K562 (cell line): ENCODE results near the gene MRPL28. TPM values are rescaled to one million over a fixed set of nuclear protein-coding genes. Genes with fewer than 3 reads are reported as not detected.
A peak's percentile ranks its signal among the peaks of the same experiment; 100 is the strongest.

ENCODE experiments used
- C11orf30 ChIP-seq: fragments of 450-650 bp; IDR thresholded peaks from 2 replicates; pipeline ENCODE4 v1.6.1; 2016; ENCODE audit warnings: low read depth, mild to moderate bottlenecking
- CEBPG ChIP-seq, 3 experiments: fragments of 200-800 bp in 1 of 3; sonication (Bioruptor generic) in 1 of 3; sonication (generic) in 1 of 3; formaldehyde crosslinking in 1 of 3; IDR thresholded peaks in 2 of 3; conservative IDR thresholded peaks in 1 of 3; 2 replicates each; pipeline versions ENCODE4 v1.6.1 to v1.8.0; 2016 to 2022; ENCODE audit warnings: missing compliant biosample characterization in 2 of 3, missing genetic modification characterization in 2 of 3, mild to moderate bottlenecking in 1 of 3, missing genetic modification reagents in 1 of 3
- NONO ChIP-seq, 2 experiments: fragments of 200-400 bp in 1 of 2; fragments of 450-650 bp in 1 of 2; formaldehyde crosslinking in 1 of 2; IDR thresholded peaks; 2 replicates each; pipeline ENCODE4 v1.6.1; 2017; ENCODE audit warnings: low read depth in 2 of 2, mild to moderate bottlenecking in 2 of 2, moderate library complexity in 2 of 2, low read length in 1 of 2
- NR2C1 ChIP-seq, 2 experiments: fragments of 450-650 bp; IDR thresholded peaks; 2 replicates each; pipeline ENCODE4 v1.6.1; 2017; ENCODE audit warnings: mild to moderate bottlenecking in 2 of 2, antibody characterized with exemption in 1 of 2, inconsistent platforms in 1 of 2, missing compliant biosample characterization in 1 of 2, missing genetic modification characterization in 1 of 2
- STAT5B ChIP-seq: fragments of 250-450 bp; sonication (Bioruptor Pico); IDR thresholded peaks from 2 replicates; pipeline ENCODE4 v1.8.0; 2021; ENCODE audit warnings: mild to moderate bottlenecking, inconsistent platforms
- TEAD1 ChIP-seq, 2 experiments: fragments of 450-650 bp in 1 of 2; sonication (generic) in 1 of 2; formaldehyde crosslinking; IDR thresholded peaks; 2 replicates each; pipeline versions ENCODE4 v1.4.0 to v1.8.0; 2020 to 2022; ENCODE audit warnings: mild to moderate bottlenecking in 2 of 2, missing genetic modification reagents in 1 of 2
- TEAD2 ChIP-seq: fragments of 450-650 bp; IDR thresholded peaks from 2 replicates; pipeline ENCODE4 v1.6.1; 2016; ENCODE audit warnings: missing genetic modification characterization, control low read depth, missing compliant biosample characterization
- ZNF134 ChIP-seq: fragments of 250-450 bp; sonication (Bioruptor Pico); conservative IDR thresholded peaks from 2 replicates; pipeline ENCODE4 v1.4.0; 2020
- ZNF232 ChIP-seq: sonication (generic); formaldehyde crosslinking; IDR thresholded peaks from 2 replicates; pipeline ENCODE4 v1.8.0; 2022; ENCODE audit warnings: mild to moderate bottlenecking, missing genetic modification reagents
- polyA plus RNA-seq, 8 experiments: library from polyadenylated mRNA; depleted of rRNA in 4 of 8; stranded (reverse) in 5 of 8; unstranded in 3 of 8; fragments of >200 nt; fragmentation: Nextera tagmentation in 2 of 8; fragmentation: Illumina TruSeq in 1 of 8; extraction: Ambion mirVana in 2 of 8; extraction: Trizol in 1 of 8; gene quantifications; 2 replicates each; pipeline versions ENCODE4 v1.2.1 to v1.2.3, GENCODE V29; 2011 to 2014; ENCODE audit warnings: inconsistent platforms in 1 of 8, missing spikeins in 1 of 8
- total RNA-seq, 7 experiments: library from RNA; depleted of rRNA in 6 of 7; stranded (reverse); fragments of >200 nt in 6 of 7; fragmentation: Illumina TruSeq in 2 of 7; extraction: Trizol in 2 of 7; gene quantifications; 2 replicates each; pipeline versions ENCODE4 v1.2.1 to v1.2.3, GENCODE V29; 2011 to 2021; ENCODE audit warnings: low replicate concordance in 1 of 7
- TF ChIP-seq, protein P1 (sequence below): sonication (generic); formaldehyde crosslinking; IDR thresholded peaks from 2 replicates; pipeline ENCODE4 v1.8.1; 2023; ENCODE audit warnings: missing genetic modification reagents, mild to moderate bottlenecking, borderline replicate concordance
- TF ChIP-seq, protein P2 (sequence below), 2 experiments: fragments of 450-650 bp; IDR thresholded peaks; 2 replicates each; pipeline ENCODE4 v1.6.1; 2016; ENCODE audit warnings: mild to moderate bottlenecking in 2 of 2, borderline replicate concordance in 1 of 2, low read depth in 1 of 2, moderate library complexity in 1 of 2

The MRPL28 gene
- total and polyA plus RNA-seq, 9 of the 15 experiments (the other 6 are each of a cell fraction or from before 2014, with no cell fraction given) = 2.5 to 323 (median 175) TPM

DNA sequence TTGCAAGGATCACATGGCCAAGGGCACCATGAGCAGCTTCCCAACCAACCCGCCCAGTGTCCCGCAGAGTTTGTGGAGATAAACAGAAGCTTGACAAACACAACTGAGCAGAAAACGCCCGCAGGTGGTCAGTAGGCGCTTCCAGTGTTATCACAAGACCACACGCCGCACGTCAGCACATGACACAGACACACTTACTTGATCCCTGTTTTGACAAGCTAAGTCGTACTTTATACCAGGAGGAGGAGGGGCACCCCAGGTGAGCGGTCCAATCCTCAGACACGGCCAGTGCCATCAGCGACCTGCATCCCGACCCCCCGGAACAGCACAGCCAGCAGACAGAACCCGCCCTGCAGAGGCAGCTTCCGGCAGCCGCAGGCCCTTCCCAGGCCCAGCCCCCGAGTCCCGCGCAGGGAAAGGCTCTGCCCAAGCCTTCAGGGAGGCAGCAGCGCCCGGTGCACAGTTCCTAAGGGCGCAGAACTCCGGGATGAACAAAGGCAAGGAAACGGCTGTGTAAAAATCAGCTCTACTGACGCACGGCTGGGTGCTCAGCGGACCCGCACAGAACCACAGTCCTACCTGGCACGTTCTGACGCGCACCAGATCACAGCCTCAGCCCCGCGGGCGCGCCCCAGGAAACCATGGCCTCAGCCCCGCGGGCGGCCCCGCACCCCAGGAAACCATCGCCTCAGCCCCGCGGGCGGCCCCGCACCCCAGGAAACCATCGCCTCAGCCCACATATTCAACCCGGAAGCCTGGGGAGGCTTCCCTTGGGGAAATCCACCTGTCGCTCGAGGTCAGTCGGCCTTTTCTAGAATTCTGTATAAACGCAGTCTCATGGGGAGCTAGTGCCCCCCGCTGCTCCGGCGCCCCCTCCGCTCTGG is 45.6 kb downstream of the MRPL28 start (continued):
- TF ChIP-seq, protein P1, sequence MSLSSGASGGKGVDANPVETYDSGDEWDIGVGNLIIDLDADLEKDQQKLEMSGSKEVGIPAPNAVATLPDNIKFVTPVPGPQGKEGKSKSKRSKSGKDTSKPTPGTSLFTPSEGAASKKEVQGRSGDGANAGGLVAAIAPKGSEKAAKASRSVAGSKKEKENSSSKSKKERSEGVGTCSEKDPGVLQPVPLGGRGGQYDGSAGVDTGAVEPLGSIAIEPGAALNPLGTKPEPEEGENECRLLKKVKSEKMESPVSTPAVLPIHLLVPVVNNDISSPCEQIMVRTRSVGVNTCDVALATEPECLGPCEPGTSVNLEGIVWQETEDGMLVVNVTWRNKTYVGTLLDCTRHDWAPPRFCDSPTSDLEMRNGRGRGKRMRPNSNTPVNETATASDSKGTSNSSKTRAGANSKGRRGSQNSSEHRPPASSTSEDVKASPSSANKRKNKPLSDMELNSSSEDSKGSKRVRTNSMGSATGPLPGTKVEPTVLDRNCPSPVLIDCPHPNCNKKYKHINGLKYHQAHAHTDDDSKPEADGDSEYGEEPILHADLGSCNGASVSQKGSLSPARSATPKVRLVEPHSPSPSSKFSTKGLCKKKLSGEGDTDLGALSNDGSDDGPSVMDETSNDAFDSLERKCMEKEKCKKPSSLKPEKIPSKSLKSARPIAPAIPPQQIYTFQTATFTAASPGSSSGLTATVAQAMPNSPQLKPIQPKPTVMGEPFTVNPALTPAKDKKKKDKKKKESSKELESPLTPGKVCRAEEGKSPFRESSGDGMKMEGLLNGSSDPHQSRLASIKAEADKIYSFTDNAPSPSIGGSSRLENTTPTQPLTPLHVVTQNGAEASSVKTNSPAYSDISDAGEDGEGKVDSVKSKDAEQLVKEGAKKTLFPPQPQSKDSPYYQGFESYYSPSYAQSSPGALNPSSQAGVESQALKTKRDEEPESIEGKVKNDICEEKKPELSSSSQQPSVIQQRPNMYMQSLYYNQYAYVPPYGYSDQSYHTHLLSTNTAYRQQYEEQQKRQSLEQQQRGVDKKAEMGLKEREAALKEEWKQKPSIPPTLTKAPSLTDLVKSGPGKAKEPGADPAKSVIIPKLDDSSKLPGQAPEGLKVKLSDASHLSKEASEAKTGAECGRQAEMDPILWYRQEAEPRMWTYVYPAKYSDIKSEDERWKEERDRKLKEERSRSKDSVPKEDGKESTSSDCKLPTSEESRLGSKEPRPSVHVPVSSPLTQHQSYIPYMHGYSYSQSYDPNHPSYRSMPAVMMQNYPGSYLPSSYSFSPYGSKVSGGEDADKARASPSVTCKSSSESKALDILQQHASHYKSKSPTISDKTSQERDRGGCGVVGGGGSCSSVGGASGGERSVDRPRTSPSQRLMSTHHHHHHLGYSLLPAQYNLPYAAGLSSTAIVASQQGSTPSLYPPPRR (CRISPR knock-in tag) = no peak
- no peak for TF ChIP-seq ZNF232 (CRISPR knock-in tag)
- TF ChIP-seq ZNF134 = no peak
- no peak for TF ChIP-seq TEAD2 (tag)
- TF ChIP-seq STAT5B (CRISPR knock-in tag) = no peak
- no peak for TF ChIP-seq CEBPG (CRISPR knock-in tag; IDR thresholded peaks at IDR 0.05)
- no peak for TF ChIP-seq CEBPG (tag; conservative IDR thresholded peaks at IDR 0.05 in 1 of 2, IDR thresholded peaks at IDR 0.05 in 1 of 2)
- no peak for TF ChIP-seq TEAD1 (CRISPR knock-in tag; IDR thresholded peaks at IDR 0.05)
- TF ChIP-seq NONO (IDR thresholded peaks at IDR 0.05; ENCODE audit: low read depth in 2 of 2, low read length in 1 of 2) = peak in 1 of 2 experiments; percentile 30; a peak in 1 of 4 replicates
- TF ChIP-seq, protein P2, sequence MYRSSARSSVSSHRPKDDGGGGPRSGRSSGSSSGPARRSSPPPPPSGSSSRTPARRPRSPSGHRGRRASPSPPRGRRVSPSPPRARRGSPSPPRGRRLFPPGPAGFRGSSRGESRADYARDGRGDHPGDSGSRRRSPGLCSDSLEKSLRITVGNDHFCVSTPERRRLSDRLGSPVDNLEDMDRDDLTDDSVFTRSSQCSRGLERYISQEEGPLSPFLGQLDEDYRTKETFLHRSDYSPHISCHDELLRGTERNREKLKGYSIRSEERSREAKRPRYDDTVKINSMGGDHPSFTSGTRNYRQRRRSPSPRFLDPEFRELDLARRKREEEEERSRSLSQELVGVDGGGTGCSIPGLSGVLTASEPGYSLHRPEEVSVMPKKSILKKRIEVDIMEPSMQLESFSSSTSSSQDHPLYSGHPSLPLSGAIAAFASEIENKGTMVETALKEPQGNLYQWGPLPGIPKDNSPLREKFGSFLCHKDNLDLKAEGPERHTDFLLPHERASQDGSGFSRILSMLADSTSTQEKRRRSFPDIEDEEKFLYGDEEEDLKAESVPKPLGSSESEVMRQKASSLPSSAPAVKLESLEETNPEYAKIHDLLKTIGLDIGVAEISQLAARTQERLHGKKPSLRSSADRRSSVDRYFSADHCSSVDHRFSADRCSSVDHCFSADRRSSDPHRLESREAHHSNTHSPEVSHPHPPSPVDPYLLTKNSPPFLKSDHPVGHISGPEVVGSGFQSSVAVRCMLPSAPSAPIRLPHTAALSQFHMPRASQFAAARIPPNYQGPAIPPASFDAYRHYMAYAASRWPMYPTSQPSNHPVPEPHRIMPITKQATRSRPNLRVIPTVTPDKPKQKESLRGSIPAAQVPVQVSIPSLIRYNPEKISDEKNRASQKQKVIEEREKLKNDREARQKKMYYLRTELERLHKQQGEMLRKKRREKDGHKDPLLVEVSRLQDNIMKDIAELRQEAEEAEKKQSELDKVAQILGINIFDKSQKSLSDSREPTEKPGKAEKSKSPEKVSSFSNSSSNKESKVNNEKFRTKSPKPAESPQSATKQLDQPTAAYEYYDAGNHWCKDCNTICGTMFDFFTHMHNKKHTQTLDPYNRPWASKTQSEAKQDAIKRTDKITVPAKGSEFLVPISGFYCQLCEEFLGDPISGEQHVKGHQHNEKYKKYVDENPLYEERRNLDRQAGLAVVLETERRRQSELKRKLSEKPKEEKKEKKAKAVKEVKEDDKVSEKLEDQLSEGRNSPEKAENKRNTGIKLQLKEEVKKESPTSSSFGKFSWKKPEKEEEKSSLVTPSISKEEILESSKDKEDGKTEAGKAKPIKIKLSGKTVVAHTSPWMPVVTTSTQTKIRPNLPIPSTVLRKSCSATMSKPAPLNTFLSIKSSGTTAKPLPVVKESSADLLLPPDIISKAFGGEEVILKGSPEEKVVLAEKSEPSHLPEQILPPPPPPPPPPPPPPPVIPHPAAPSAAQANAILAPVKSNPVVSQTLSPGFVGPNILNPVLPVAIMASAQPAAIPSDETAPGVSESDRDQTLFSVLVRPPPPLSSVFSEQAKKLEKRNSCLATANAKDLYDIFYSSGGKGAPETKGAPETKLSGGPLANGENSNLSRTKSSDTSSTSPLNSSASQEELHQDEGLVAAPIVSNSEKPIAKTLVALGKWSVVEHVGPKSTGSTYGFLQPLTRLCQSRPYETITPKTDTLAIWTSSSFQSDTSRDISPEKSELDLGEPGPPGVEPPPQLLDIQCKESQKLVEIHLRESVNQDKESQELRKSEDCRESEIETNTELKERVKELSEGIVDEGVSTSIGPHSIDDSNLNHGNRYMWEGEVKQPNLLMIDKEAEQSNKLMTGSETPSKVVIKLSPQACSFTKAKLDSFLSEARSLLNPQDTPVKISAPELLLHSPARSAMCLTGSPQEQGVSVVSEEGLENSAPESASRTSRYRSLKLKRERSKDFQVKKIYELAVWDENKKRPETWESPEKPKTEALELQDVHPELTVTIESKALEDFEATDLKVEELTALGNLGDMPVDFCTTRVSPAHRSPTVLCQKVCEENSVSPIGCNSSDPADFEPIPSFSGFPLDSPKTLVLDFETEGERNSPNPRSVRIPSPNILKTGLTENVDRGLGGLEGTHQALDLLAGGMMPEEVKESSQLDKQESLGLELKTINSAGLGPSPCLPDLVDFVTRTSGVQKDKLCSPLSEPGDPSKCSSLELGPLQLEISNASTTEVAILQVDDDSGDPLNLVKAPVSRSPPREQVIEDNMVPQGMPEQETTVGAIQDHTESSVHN (IDR thresholded peaks at IDR 0.05; ENCODE audit: borderline replicate concordance in 1 of 2, low read depth in 1 of 2) = peak in 1 of 2 experiments; percentile 65; a peak in 1 of 4 replicates
- no peak for TF ChIP-seq C11orf30
- TF ChIP-seq NR2C1 (IDR thresholded peaks at IDR 0.05) = no peak
- no peak for TF ChIP-seq NR2C1 (tag; IDR thresholded peaks at IDR 0.05)
